ENCODE measurements around the gene CA11.

Gene CA11

GRCh38 chr19:48603449-48603848 lies 42.5 kb downstream of the CA11 start:
- no peak for TF ChIP-seq CTCF (IDR thresholded peaks at IDR 0.05)
- H3K4me1 ChIP-seq (ENCODE audit: control insufficient read depth in 1 of 2, insufficient read depth in 1 of 2, low read depth in 1 of 2, low read length in 1 of 2), result no peaks in the 10 kb centered on the region
- H3K27ac ChIP-seq, result no peak overlapping the region
- H3K27me3 ChIP-seq, result no peaks in the 10 kb centered on the region
- no peak overlapping the region for H3K4me3 ChIP-seq (ENCODE audit: low read depth in 1 of 2, low read length in 1 of 2)
- H3K9me3 ChIP-seq, result no peaks in the 10 kb centered on the region
- no peaks in the 10 kb centered on the region for H3K36me3 ChIP-seq

GRCh38 chr19:48603001-48603400 lies 43.0 kb downstream of the CA11 start:
- Histone ChIP-seq H3K4me3 (ENCODE audit: low read depth in 1 of 2, low read length in 1 of 2) (no peak overlapping the region), H3K36me3 (no peaks in the 10 kb centered on the region), H3K9me3 (no peaks in the 10 kb centered on the region), H3K27me3 (no peaks in the 10 kb centered on the region), H3K4me1 (ENCODE audit: control insufficient read depth in 1 of 2, insufficient read depth in 1 of 2, low read depth in 1 of 2, low read length in 1 of 2) (no peaks in the 10 kb centered on the region), H3K27ac (no peak overlapping the region)
- TF ChIP-seq CTCF (IDR thresholded peaks at IDR 0.05), result no peak

- no peaks in the 10 kb centered on the region for H3K9me3 ChIP-seq
- no peaks in the 10 kb centered on the region for H3K27me3 ChIP-seq
- no peak for TF ChIP-seq CTCF (IDR thresholded peaks at IDR 0.05)
- H3K36me3 ChIP-seq, result no peaks in the 10 kb centered on the region
- H3K4me3 ChIP-seq (ENCODE audit: low read depth in 1 of 2, low read length in 1 of 2), result no peak overlapping the region
- H3K4me1 ChIP-seq (ENCODE audit: control insufficient read depth in 1 of 2, insufficient read depth in 1 of 2, low read depth in 1 of 2, low read length in 1 of 2), result no peaks in the 10 kb centered on the region
- H3K27ac ChIP-seq, result no peak overlapping the region
Measured at GRCh38 chr19:48600679-48601417, 45.1 kb downstream of the CA11 start.

GRCh38 chr19:48598996-48599700 lies 46.8 kb downstream of the CA11 start:
- H3K4me1 ChIP-seq (ENCODE audit: control insufficient read depth in 1 of 2, insufficient read depth in 1 of 2, low read depth in 1 of 2, low read length in 1 of 2), result no peaks in the 10 kb centered on the region
- no peak overlapping the region for H3K27ac ChIP-seq
- H3K27me3 ChIP-seq, result no peaks in the 10 kb centered on the region
- no peak for TF ChIP-seq CTCF (IDR thresholded peaks at IDR 0.05)
- H3K9me3 ChIP-seq, result no peaks in the 10 kb centered on the region
- no peaks in the 10 kb centered on the region for H3K36me3 ChIP-seq
- no peak overlapping the region for H3K4me3 ChIP-seq (ENCODE audit: low read depth in 1 of 2, low read length in 1 of 2)

- Histone ChIP-seq H3K36me3 (no peaks in the 10 kb centered on the region), H3K27me3 (no peaks in the 10 kb centered on the region), H3K4me3 (ENCODE audit: low read depth in 1 of 2, low read length in 1 of 2) (no peak overlapping the region), H3K9me3 (no peaks in the 10 kb centered on the region), H3K27ac (no peak overlapping the region), H3K4me1 (ENCODE audit: control insufficient read depth in 1 of 2, insufficient read depth in 1 of 2, low read depth in 1 of 2, low read length in 1 of 2) (no peaks in the 10 kb centered on the region)
- no peak for TF ChIP-seq CTCF (IDR thresholded peaks at IDR 0.05)
Measured at GRCh38 chr19:48596679-48597465, 49.1 kb downstream of the CA11 start.
